Large intestine (tissue), 3 donors: ENCODE measurements around the gene PZP. TPM values are rescaled to one million over a fixed set of nuclear protein-coding genes. Genes with fewer than 3 reads are reported as not detected.

Source experiments
- DNase-seq, 2 donors: peaks; one replicate each; pipeline versions ENCODE4 v3.0.0 to v3.0.0-alpha.2; 2013
- H3K27ac ChIP-seq: one replicate; pipeline ENCODE4 v1.5.1; 2013; ENCODE audit warnings: low read length
- H3K27me3 ChIP-seq: 2 replicates; pipeline ENCODE4 v1.6.1; 2013; ENCODE audit warnings: low read length; ENCODE audit not compliant: control insufficient read depth, insufficient read depth
- H3K36me3 ChIP-seq: 2 replicates; pipeline ENCODE4 v1.6.1; 2013; ENCODE audit warnings: low read length; ENCODE audit not compliant: control insufficient read depth, insufficient read depth
- H3K4me1 ChIP-seq: one replicate; pipeline ENCODE4 v1.6.1; 2013; ENCODE audit warnings: low read length; ENCODE audit not compliant: control insufficient read depth, insufficient read depth
- H3K4me3 ChIP-seq: one replicate; pipeline ENCODE4 v1.5.1; 2013; ENCODE audit warnings: low read length
- H3K9me3 ChIP-seq: one replicate; pipeline ENCODE4 v1.6.1; 2013; ENCODE audit warnings: mild to moderate bottlenecking, low read depth, low read length, moderate library complexity; ENCODE audit not compliant: control insufficient read depth
- whole genome bisulfite sequencing: methylation state at CpG from one replicate; pipeline ENCODE4 v1.1.5; 2013; ENCODE audit warnings: low lambda C conversion rate; ENCODE audit not compliant: insufficient coverage; 5-methylcytosine and 5-hydroxymethylcytosine counted together
- polyA plus RNA-seq: library from polyadenylated mRNA; unstranded; fragments of 120-200 nt; gene quantifications from one replicate; pipeline ENCODE4 v1.2.1, GENCODE V29; 2013

The PZP gene
- polyA plus RNA-seq, 1 donor, result 0.24 TPM

DNA sequence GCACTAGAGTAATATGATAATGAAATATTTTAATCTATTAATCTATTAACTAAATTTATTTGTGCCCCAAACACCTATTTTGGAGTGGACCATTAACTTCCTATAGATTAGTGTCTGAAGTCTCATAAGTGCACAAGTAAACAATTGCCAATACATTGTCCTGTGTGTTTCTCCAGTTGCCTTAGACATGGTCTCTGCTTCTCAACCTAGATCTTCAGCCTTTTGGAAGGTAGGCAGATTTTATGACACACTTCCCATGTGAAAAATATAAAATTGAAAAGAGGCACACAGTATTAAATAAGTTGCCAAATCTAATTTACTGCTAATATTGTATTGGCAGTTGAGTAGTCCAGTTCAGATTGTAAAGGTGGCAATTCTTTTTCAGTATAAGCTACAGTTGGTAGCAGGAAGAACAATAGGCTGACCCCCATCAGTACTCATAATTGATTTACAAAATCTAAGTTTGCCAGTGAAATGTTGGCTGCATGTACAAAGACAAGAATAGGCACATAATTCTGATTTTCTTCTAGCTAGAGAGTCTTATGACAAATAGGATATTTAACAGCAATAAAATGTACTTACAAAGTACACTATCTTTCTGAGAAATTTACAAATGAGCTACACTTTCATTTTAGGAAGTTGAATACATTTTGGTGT, 103.3 kb downstream of the PZP start:
- H3K36me3 ChIP-seq, result peaks cover 2% of the 10 kb centered on the region
- no peak overlapping the region for H3K4me3 ChIP-seq
- H3K27ac ChIP-seq, result no peak overlapping the region
- no peaks in the 10 kb centered on the region for H3K4me1 ChIP-seq
- H3K27me3 ChIP-seq, result no peaks in the 10 kb centered on the region
- DNase-seq, result no peak
- no peaks in the 10 kb centered on the region for H3K9me3 ChIP-seq

DNA sequence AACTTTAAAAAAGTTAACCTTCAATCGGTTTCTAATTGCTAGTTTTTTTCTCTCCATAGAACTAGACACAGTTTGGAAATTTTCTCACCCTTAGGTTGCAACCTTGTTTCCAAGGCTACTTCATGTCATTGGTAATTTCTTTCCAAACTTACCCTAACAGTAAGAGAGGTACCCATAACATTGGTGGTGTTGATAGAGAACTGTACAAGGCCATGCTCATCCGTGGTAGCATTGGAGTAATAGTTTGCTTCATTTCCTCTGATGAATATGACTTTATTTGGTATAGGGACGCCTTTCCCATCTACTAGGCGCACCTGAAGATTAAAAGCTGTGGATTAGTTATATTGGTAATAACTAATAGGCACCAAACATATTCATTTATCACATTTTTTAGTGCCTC, 104.1 kb downstream of the PZP start:
- H3K36me3 ChIP-seq, result peaks cover 2% of the 10 kb centered on the region
- no peaks in the 10 kb centered on the region for H3K4me1 ChIP-seq
- WGBS, result 75% methylated on average over 2 of the region's 4 CpGs
- H3K27ac ChIP-seq, result no peak overlapping the region
- no peaks in the 10 kb centered on the region for H3K9me3 ChIP-seq
- H3K4me3 ChIP-seq, result no peak overlapping the region
- DNase-seq, result no peak
- H3K27me3 ChIP-seq, result no peaks in the 10 kb centered on the region

DNA sequence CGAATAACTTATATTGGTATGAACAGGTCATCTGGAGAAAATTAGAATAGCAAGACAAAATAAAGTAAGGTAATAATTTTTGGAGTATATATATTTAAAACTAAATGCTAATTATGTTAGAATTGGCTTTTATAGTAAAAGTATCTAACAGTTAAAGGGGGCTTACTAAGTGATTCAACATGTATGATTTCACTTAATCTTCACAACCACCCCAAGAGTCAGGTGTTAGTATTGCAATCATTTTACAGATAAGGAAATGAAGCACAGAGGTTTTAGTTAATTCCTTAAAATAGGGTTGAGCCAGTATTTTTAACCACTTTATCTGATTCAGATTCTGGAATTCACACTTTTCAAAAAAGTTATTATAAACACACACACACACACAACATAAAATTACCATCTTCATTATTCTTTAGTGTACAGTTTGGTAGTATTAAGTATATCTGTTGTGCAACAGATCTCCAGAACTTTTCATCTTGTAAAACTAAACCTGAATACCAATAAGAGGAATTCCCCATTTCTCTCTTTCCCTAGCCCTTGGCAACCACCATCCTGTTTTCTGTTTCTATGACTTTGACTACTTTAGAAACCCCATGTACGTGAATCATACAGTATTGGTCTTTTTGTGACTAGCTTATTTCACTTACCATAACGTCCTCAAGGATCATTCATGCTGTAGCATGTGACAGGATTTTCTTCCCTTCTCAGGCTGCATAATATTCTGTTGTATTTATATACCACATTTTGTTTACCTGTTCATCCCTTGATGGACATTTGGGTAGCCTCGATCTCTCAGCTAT, 104.9 kb downstream of the PZP start:
- no peak for DNase-seq
- 92% methylated on average over 2 of the region's 4 CpGs for WGBS
- H3K9me3 ChIP-seq, result no peaks in the 10 kb centered on the region
- no peaks in the 10 kb centered on the region for H3K4me1 ChIP-seq
- H3K4me3 ChIP-seq, result no peak overlapping the region
- peaks cover 2% of the 10 kb centered on the region for H3K36me3 ChIP-seq
- no peaks in the 10 kb centered on the region for H3K27me3 ChIP-seq
- no peak overlapping the region for H3K27ac ChIP-seq

DNA sequence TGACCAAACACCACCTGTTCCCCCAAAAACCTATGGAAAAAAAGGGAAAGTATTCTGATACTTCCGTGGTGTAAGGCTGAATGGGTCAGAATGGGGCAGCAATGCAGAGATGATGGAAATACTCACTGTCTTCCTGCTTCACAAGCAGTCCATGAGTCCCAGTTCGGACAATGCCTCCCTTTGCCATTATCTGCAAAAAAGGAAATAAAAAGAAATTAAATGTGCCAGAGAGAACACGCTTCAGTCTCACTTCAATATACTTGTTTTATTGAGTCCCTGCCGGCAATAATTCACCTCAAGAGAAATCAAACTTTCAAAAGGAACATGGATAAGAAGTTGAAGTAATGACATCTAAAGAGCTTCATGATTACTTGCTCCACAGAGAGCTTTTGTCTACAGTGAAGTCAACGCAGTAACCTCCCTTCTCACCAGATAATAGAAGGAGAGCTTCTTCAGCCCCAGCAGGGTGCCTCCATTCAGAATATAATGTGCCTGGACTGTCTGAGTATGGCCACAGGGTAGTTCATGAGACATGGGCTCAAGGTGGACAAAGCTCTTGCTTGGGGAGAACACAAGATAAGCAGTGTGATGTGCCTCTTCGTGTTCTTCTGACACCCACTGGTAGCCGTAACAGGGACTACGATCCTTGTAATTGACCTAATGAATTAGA, 107.0 kb downstream of the PZP start:
- no peaks in the 10 kb centered on the region for H3K9me3 ChIP-seq
- no peak overlapping the region for H3K4me3 ChIP-seq
- WGBS, result 57% methylated on average over 3 of the region's 8 CpGs
- no peaks in the 10 kb centered on the region for H3K36me3 ChIP-seq
- no peaks in the 10 kb centered on the region for H3K4me1 ChIP-seq
- H3K27me3 ChIP-seq, result no peaks in the 10 kb centered on the region
- no peak for DNase-seq
- H3K27ac ChIP-seq, result no peak overlapping the region

DNA sequence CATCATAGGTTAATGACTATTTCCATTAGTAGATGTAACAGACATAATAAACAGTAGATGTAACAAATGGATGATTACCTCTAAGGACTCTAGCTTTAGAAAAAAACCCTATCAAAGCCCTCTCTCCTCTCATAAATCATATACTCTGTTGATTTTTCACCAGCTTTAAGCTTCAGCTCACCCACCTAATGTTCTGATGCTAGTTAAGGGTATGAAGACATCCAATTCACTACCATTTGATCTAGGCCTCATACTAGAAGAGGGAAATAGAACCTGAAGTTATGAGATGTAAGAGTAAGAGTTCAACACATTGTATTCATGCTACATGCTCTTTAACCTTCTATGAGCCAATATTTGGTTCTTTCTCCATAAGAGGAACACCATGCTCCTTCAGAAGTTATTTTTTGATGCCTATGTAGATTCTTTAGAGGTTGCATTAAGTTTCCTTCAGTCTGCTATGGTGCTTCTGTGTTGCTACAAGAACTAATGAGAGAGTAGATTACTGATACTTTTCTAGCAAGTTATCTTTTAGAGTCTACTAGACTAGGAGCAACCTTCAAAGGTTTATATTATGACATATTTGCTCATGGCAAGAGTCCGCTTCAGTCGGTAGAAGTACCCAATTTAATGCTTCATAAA, 108.5 kb downstream of the PZP start:
- Histone ChIP-seq H3K4me3 (no peak overlapping the region), H3K27ac (no peak overlapping the region), H3K4me1 (no peaks in the 10 kb centered on the region), H3K36me3 (no peaks in the 10 kb centered on the region), H3K27me3 (no peaks in the 10 kb centered on the region), H3K9me3 (no peaks in the 10 kb centered on the region)
- WGBS, result no CpG with 5 or more reads among the region's 2 CpGs
- no peak for DNase-seq

Other genes starting within 250 kb of the PZP start
- gene KLRG1, start 218.8 kb downstream of the PZP start, polyA plus RNA-seq, result 2.4 TPM
- 74.4 TPM for gene A2M, start 92.5 kb downstream of the PZP start, polyA plus RNA-seq